CD4-positive, alpha-beta T cell treated with Interleukin-6 for 4 hours (primary cell): Measurements from ENCODE around the gene KRTAP5-1.

Experiments used
- DNase-seq: peaks from one replicate; pipeline ENCODE4 v3.0.0-alpha.2; 2020; ENCODE audit warnings: mixed read lengths

KRTAP5-1 gene

GRCh38 chr11:1542267-1542666 lies 42.8 kb downstream of the KRTAP5-1 start:
- no peak for DNase-seq

GRCh38 chr11:1541474-1542204 lies 43.4 kb downstream of the KRTAP5-1 start:
- no peak for DNase-seq

- no peak for DNase-seq
These were observed 45.0 kb downstream of the KRTAP5-1 start for GRCh38 chr11:1540074-1540473.

GRCh38 chr11:1538153-1538552 lies 46.9 kb downstream of the KRTAP5-1 start:
- DNase-seq: no peak

GRCh38 chr11:1536065-1536843 lies 48.8 kb downstream of the KRTAP5-1 start:
- DNase-seq: no peak

GRCh38 chr11:1534682-1535081 lies 50.4 kb downstream of the KRTAP5-1 start:
- no peak for DNase-seq
